Mucosa of rectum (tissue), 2 donors: ENCODE measurements around the gene OR52B6.
A peak's percentile ranks its signal among the peaks of the same experiment; 100 is the strongest.

Source experiments
- H3K27ac ChIP-seq, 2 donors: one replicate each; pipeline ENCODE4 v1.7.0; 2013; ENCODE audit warnings: inconsistent platforms in 2 of 2, low read depth in 2 of 2, low read length in 2 of 2
- H3K27me3 ChIP-seq, 2 donors: one replicate each; pipeline ENCODE4 v1.7.0; 2013; ENCODE audit warnings: low read length in 2 of 2; ENCODE audit not compliant: control insufficient read depth in 2 of 2, insufficient read depth in 2 of 2
- H3K36me3 ChIP-seq, 2 donors: one replicate each; pipeline ENCODE4 v1.7.0; 2013; ENCODE audit warnings: low read length in 2 of 2; ENCODE audit not compliant: control insufficient read depth in 2 of 2, insufficient read depth in 2 of 2
- H3K4me1 ChIP-seq, 2 donors: one replicate each; pipeline ENCODE4 v1.7.0; 2013; ENCODE audit warnings: low read length in 2 of 2, mild to moderate bottlenecking in 1 of 2; ENCODE audit not compliant: control insufficient read depth in 2 of 2, insufficient read depth in 2 of 2
- H3K4me3 ChIP-seq, 2 donors: one replicate each; pipeline ENCODE4 v1.7.0; 2013; ENCODE audit warnings: low read length in 2 of 2
- H3K9ac ChIP-seq, 2 donors: one replicate each; pipeline ENCODE4 v1.7.0; 2013; ENCODE audit warnings: low read length in 2 of 2, low read depth in 1 of 2, mild to moderate bottlenecking in 1 of 2
- H3K9me3 ChIP-seq, 2 donors: one replicate each; pipeline ENCODE4 v1.7.0; 2013; ENCODE audit warnings: low read length in 2 of 2; ENCODE audit not compliant: control insufficient read depth in 2 of 2
- donor health status: healthy.
- donor health status: Normal muscosa, but diverticular disease.

OR52B6 gene

DNA sequence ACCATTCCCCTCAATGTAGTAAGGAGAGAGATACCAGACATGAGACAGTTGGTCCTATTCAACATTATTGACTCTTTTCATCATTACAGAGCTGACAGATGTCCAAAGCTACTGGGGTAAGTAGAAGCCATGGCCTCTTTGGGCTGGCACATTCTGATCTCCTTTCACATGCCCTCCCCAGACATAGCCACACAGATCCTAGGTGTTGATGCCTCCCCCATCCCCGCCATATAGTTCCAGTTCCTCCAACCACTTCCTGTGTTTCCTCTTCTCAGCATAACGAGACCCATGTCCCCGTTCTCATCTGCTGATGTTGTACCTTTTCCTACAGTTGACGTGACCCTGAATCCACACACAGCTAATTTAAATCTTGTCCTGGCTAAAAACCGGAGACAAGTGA lies 29.8 kb downstream of the OR52B6 start:
- Histone ChIP-seq H3K27me3 (no peaks in the 10 kb centered on the region), H3K4me3 (no peak overlapping the region), H3K9ac (no peak overlapping the region), H3K27ac (no peak overlapping the region), H3K36me3 (no peaks in the 10 kb centered on the region), H3K9me3 (no peaks in the 10 kb centered on the region), H3K4me1 (no peaks in the 10 kb centered on the region)

DNA sequence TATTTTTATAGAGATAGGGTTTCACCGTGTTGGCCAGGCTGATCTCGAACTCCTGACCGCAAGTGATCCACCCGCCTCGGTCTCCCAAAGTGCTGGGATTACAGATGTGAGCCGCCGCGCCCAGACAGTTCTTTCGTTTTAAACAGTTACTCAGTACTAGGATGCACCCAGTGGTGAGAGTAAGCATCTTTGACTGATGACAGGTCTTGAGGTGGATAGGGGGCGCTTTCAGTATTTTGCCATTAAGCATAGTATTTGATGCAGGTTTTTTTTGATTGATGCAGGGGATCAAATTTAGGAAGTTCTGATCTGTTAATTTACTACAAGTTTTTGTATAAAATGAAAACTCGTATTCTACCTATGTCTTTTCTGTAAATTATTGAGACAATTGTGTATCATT lies 30.9 kb downstream of the OR52B6 start:
- Histone ChIP-seq H3K27me3 (no peaks in the 10 kb centered on the region), H3K9me3 (no peaks in the 10 kb centered on the region), H3K36me3 (no peaks in the 10 kb centered on the region), H3K4me3 (no peak overlapping the region), H3K27ac (no peak overlapping the region), H3K4me1 (no peaks in the 10 kb centered on the region), H3K9ac (no peak overlapping the region)

GRCh38 chr11:5618807-5619206 lies 38.1 kb downstream of the OR52B6 start:
- Histone ChIP-seq H3K9me3 (no peaks in the 10 kb centered on the region), H3K27ac (no peak overlapping the region), H3K36me3 (no peaks in the 10 kb centered on the region), H3K4me1 (peaks cover 10 to 16% of the 10 kb centered on the region in 2 donors), H3K9ac (no peak overlapping the region), H3K27me3 (no peaks in the 10 kb centered on the region), H3K4me3 (no peak overlapping the region)

- H3K9ac ChIP-seq = no peak overlapping the region
- peak overlapping the region; percentile 38 to 47 for H3K27ac ChIP-seq
- H3K4me3 ChIP-seq = peak overlapping the region; percentile 13 to 15
- H3K27me3 ChIP-seq = no peaks in the 10 kb centered on the region
- peaks cover 10 to 29% of the 10 kb centered on the region in 2 donors for H3K4me1 ChIP-seq
- H3K9me3 ChIP-seq = no peaks in the 10 kb centered on the region
- H3K36me3 ChIP-seq = no peaks in the 10 kb centered on the region
Measured at GRCh38 chr11:5620651-5621521, 40.2 kb downstream of the OR52B6 start.

DNA sequence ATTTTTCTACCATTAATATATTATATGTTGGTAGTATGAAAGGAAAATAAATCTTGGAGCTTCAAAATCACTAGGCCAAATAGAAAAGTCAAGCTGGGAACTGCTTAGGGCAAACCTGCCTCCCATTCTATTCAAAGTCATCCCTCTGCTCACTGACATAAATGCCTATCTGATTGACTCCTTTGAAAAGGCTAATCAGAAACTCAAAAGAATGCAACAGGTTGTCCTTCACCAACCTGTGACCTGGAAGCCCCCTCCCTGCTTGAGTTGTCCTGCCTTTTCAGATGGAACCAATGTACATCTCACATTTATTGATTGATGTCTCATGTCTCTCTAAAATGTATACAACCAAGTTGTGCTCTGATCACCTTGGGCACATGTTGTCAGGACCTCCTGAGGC lies 40.9 kb downstream of the OR52B6 start:
- peaks cover 10 to 31% of the 10 kb centered on the region in 2 donors for H3K4me1 ChIP-seq
- no peak overlapping the region for H3K4me3 ChIP-seq
- H3K9me3 ChIP-seq = no peaks in the 10 kb centered on the region
- H3K36me3 ChIP-seq = no peaks in the 10 kb centered on the region
- peak overlapping the region; percentile 16 to 38 for H3K27ac ChIP-seq
- no peaks in the 10 kb centered on the region for H3K27me3 ChIP-seq
- no peak overlapping the region for H3K9ac ChIP-seq

- Histone ChIP-seq H3K4me1 (peaks cover 10 to 31% of the 10 kb centered on the region in 2 donors), H3K4me3 (no peak overlapping the region), H3K27ac (no peak overlapping the region), H3K27me3 (no peaks in the 10 kb centered on the region), H3K9ac (no peak overlapping the region), H3K36me3 (no peaks in the 10 kb centered on the region), H3K9me3 (no peaks in the 10 kb centered on the region)
Measured at GRCh38 chr11:5622802-5623201, 42.1 kb downstream of the OR52B6 start.

DNA sequence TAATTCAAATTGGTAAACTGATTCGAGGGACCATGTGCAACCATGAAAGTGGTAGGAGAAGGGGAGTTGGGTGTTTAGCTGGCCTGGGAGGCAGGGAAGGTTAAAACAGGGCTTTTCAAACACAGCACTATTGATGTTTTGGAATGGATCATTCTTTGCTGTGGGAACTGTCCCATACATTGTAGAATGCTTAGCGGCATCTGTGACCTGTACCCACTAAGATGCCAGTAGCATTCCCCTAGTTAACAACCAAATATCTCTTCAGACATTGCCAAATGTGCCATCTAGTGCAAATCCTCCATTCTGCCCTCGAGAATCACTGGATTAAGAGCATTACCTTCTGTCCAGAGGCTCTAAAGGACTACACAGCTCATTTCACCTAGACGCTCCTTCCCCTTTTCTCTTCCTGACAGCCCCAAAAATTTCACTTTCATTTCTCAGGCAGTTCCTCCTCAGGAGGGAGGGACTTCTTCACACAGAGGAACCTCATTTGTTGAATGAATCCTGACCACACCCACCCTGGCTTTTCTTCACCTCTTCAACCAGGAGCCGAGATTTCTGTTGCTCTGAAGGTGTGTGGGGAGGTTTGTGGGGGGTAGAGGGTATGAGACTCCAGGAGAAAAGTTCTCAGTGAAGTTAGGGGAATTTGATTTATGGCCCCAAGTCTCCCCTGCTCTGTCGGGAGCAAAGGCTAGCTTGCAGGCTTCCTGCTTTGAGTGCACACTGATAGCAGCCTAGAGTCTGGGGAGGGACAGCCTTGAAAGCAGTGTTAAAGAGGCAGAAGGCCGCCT lies 44.0 kb downstream of the OR52B6 start, which contains the start of gene TRIM34:
TSS of gene TRIM34 (plus strand) at position 513 of the 791 bp plus-strand sequence. CDS start 7,331 bp downstream, outside the sequence.
- Histone ChIP-seq H3K4me3 (peak within 1 kb of the TSS; percentile 83 to 96), H3K27me3 (no peaks in the 10 kb centered on the region), H3K9me3 (no peaks in the 10 kb centered on the region), H3K27ac (peak within 1 kb of the TSS; percentile 70 to 79), H3K9ac (peak within 1 kb of the TSS; percentile 80 to 84), H3K36me3 (no peaks in the 10 kb centered on the region), H3K4me1 (peaks cover 10 to 31% of the 10 kb centered on the region in 2 donors)

- Histone ChIP-seq H3K36me3 (no peaks in the 10 kb centered on the region), H3K9ac (peak overlapping the region; percentile 80 to 84), H3K27ac (peak overlapping the region in 1 of 2 donors; percentile 79), H3K4me1 (peaks cover 10 to 30% of the 10 kb centered on the region in 2 donors), H3K4me3 (peak overlapping the region; percentile 83 to 96), H3K27me3 (no peaks in the 10 kb centered on the region), H3K9me3 (no peaks in the 10 kb centered on the region)
Measured at GRCh38 chr11:5625281-5625680, 44.6 kb downstream of the OR52B6 start.

DNA sequence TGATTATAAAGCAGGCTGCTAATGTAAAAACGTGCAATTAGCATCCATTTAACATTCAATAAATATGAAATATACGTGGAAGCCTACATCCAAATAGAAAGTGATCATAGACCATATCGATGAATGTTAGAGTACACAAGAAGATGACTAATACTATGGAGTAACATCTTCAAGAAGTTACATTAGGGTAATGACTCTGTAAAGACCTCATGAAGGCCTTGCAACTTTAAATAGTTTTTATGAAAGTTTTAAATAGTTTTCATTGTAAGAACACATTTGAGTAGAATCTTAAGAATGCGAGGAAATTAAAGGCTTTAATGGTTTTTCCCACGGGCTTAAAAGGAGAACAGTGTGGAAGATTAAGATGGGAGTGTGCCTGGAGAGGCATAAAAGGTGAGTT lies 45.5 kb downstream of the OR52B6 start:
- H3K36me3 ChIP-seq = no peaks in the 10 kb centered on the region
- no peaks in the 10 kb centered on the region for H3K27me3 ChIP-seq
- H3K27ac ChIP-seq = no peak overlapping the region
- no peak overlapping the region for H3K9ac ChIP-seq
- peaks cover 5 to 22% of the 10 kb centered on the region in 2 donors for H3K4me1 ChIP-seq
- peak overlapping the region in 1 of 2 donors; percentile 96 for H3K4me3 ChIP-seq
- no peaks in the 10 kb centered on the region for H3K9me3 ChIP-seq

DNA sequence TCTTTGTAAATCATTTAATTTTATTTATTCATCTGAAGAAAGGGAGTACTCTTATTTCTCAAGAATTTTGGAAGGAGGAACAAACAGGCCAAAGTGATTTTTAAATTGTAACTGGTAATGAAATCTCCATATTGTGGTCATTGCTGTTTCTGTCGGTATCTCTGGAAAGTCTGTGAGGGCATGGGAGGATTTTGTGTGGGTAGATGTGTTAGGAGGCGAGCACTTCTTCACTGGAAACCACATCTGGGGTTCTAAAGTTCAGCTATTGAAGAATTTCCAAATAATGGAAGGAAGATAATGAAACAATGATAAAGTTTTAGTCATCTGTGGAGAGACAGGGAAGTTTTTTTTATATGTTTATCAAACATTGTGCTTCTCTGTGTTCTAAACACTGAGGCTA lies 50.7 kb downstream of the OR52B6 start:
- Histone ChIP-seq H3K4me1 (no peaks in the 10 kb centered on the region), H3K9ac (no peak overlapping the region), H3K4me3 (no peak overlapping the region), H3K27ac (no peak overlapping the region), H3K9me3 (no peaks in the 10 kb centered on the region), H3K36me3 (peaks cover 12 to 19% of the 10 kb centered on the region in 2 donors), H3K27me3 (no peaks in the 10 kb centered on the region)
